ENCODE measurements around the gene REN. TPM values are rescaled to one million over a fixed set of nuclear protein-coding genes. Genes with fewer than 3 reads are reported as not detected.

The REN gene
- total and polyA plus RNA-seq, 2 of the 13 experiments (the other 11 are each of a cell fraction or from before 2014, with no cell fraction given), result not detected

DNA sequence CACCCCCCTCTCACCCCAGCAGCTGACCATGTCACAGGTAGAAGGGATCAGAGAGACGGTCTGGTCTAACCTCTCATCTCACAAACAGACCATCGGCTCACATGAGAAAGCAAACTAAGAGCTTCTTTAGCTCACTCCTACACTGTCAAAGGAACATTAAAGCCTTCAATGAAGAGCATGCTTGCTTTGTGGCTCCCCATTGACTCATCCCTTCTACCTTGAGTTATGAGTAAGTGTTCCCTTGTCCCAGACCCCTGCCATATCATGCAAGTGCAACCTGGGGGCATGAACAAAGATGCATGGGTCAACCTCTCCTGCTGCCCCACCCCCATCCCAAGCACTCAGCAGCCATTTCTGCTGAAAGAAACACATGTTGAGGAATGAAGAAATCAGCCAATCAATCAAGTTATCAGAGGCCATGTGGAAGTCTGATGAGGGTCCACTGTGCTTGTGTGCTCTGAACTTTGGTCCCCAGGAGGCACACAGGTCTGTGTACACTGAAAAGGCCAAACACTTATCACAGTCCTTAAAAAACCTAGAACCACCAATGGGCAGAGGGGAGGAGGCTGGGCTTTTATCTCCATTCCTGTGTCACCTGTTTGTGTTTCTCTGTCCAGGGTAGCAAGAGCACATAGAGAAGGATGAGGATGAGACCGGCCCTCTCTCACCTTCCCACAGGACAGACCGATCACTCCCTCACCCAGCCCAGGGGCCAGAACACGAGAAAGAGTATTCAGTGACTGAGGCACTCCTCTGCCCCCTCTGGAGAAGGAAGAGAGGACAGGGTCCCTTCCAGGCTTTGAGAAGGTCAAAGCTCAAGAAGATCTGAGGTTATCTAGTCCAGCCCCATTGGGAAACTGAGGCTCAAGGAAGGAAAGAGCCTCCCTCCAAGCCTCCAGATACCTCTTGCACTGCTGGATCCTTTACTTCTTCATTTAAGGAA lies 23.8 kb downstream of the REN start (continued):
- TF ChIP-seq, protein P1, sequence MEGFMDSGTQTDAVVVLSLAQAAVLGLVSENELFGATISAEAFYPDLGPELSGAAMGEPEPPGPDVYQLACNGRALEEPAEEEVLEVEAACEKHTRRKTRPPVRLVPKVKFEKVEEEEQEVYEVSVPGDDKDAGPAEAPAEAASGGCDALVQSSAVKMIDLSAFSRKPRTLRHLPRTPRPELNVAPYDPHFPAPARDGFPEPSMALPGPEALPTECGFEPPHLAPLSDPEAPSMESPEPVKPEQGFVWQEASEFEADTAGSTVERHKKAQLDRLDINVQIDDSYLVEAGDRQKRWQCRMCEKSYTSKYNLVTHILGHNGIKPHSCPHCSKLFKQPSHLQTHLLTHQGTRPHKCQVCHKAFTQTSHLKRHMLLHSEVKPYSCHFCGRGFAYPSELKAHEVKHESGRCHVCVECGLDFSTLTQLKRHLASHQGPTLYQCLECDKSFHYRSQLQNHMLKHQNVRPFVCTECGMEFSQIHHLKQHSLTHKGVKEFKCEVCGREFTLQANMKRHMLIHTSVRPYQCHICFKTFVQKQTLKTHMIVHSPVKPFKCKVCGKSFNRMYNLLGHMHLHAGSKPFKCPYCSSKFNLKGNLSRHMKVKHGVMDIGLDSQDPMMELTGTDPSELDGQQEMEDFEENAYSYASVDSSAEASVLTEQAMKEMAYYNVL (CRISPR knock-in tag; IDR thresholded peaks at IDR 0.05; ENCODE audit: borderline replicate concordance), result no peak
- TF ChIP-seq RORA (CRISPR knock-in tag; IDR thresholded peaks at IDR 0.05) (no peak), ZNF263 (CRISPR knock-in tag; IDR thresholded peaks at IDR 0.05) (no peak), ZNF432 (CRISPR knock-in tag; IDR thresholded peaks at IDR 0.05; ENCODE audit: borderline replicate concordance) (no peak), NR2F2 (IDR thresholded peaks at IDR 0.05; ENCODE audit: borderline replicate concordance, low read depth) (no peak), SOX6 (IDR thresholded peaks at IDR 0.05) (no peak), SOX6 (CRISPR knock-in tag; IDR thresholded peaks at IDR 0.05) (peak; percentile 50), THAP11 (CRISPR knock-in tag; IDR thresholded peaks at IDR 0.05) (0 out of 2 replicates have a peak, but pooled peaks have one; percentile 17), ATRX (CRISPR knock-in tag; IDR thresholded peaks at IDR 0.05; ENCODE audit: borderline replicate concordance) (no peak)
- TF ChIP-seq, protein P2, sequence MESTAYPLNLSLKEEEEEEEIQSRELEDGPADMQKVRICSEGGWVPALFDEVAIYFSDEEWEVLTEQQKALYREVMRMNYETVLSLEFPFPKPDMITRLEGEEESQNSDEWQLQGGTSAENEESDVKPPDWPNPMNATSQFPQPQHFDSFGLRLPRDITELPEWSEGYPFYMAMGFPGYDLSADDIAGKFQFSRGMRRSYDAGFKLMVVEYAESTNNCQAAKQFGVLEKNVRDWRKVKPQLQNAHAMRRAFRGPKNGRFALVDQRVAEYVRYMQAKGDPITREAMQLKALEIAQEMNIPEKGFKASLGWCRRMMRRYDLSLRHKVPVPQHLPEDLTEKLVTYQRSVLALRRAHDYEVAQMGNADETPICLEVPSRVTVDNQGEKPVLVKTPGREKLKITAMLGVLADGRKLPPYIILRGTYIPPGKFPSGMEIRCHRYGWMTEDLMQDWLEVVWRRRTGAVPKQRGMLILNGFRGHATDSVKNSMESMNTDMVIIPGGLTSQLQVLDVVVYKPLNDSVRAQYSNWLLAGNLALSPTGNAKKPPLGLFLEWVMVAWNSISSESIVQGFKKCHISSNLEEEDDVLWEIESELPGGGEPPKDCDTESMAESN (CRISPR knock-in tag; conservative IDR thresholded peaks at IDR 0.05), result 0 out of 2 replicates have a peak, but pooled peaks have one; percentile 29
- TF ChIP-seq, protein P3, sequence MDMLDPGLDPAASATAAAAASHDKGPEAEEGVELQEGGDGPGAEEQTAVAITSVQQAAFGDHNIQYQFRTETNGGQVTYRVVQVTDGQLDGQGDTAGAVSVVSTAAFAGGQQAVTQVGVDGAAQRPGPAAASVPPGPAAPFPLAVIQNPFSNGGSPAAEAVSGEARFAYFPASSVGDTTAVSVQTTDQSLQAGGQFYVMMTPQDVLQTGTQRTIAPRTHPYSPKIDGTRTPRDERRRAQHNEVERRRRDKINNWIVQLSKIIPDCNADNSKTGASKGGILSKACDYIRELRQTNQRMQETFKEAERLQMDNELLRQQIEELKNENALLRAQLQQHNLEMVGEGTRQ (IDR thresholded peaks at IDR 0.05; ENCODE audit: low read depth, low read length), result no peak
- TF ChIP-seq, protein P3 (CRISPR knock-in tag; IDR thresholded peaks at IDR 0.05; ENCODE audit: borderline replicate concordance), result no peak
- TF ChIP-seq, protein P4, sequence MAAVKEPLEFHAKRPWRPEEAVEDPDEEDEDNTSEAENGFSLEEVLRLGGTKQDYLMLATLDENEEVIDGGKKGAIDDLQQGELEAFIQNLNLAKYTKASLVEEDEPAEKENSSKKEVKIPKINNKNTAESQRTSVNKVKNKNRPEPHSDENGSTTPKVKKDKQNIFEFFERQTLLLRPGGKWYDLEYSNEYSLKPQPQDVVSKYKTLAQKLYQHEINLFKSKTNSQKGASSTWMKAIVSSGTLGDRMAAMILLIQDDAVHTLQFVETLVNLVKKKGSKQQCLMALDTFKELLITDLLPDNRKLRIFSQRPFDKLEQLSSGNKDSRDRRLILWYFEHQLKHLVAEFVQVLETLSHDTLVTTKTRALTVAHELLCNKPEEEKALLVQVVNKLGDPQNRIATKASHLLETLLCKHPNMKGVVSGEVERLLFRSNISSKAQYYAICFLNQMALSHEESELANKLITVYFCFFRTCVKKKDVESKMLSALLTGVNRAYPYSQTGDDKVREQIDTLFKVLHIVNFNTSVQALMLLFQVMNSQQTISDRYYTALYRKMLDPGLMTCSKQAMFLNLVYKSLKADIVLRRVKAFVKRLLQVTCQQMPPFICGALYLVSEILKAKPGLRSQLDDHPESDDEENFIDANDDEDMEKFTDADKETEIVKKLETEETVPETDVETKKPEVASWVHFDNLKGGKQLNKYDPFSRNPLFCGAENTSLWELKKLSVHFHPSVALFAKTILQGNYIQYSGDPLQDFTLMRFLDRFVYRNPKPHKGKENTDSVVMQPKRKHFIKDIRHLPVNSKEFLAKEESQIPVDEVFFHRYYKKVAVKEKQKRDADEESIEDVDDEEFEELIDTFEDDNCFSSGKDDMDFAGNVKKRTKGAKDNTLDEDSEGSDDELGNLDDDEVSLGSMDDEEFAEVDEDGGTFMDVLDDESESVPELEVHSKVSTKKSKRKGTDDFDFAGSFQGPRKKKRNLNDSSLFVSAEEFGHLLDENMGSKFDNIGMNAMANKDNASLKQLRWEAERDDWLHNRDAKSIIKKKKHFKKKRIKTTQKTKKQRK (IDR thresholded peaks at IDR 0.05; ENCODE audit: low read length), result no peak
- TF ChIP-seq, protein P5, sequence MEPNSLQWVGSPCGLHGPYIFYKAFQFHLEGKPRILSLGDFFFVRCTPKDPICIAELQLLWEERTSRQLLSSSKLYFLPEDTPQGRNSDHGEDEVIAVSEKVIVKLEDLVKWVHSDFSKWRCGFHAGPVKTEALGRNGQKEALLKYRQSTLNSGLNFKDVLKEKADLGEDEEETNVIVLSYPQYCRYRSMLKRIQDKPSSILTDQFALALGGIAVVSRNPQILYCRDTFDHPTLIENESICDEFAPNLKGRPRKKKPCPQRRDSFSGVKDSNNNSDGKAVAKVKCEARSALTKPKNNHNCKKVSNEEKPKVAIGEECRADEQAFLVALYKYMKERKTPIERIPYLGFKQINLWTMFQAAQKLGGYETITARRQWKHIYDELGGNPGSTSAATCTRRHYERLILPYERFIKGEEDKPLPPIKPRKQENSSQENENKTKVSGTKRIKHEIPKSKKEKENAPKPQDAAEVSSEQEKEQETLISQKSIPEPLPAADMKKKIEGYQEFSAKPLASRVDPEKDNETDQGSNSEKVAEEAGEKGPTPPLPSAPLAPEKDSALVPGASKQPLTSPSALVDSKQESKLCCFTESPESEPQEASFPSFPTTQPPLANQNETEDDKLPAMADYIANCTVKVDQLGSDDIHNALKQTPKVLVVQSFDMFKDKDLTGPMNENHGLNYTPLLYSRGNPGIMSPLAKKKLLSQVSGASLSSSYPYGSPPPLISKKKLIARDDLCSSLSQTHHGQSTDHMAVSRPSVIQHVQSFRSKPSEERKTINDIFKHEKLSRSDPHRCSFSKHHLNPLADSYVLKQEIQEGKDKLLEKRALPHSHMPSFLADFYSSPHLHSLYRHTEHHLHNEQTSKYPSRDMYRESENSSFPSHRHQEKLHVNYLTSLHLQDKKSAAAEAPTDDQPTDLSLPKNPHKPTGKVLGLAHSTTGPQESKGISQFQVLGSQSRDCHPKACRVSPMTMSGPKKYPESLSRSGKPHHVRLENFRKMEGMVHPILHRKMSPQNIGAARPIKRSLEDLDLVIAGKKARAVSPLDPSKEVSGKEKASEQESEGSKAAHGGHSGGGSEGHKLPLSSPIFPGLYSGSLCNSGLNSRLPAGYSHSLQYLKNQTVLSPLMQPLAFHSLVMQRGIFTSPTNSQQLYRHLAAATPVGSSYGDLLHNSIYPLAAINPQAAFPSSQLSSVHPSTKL (CRISPR knock-in tag; IDR thresholded peaks at IDR 0.05), result no peak

Measured in HepG2 (cell line).